ENCODE results near the gene STXBP5.

Gene STXBP5

DNA sequence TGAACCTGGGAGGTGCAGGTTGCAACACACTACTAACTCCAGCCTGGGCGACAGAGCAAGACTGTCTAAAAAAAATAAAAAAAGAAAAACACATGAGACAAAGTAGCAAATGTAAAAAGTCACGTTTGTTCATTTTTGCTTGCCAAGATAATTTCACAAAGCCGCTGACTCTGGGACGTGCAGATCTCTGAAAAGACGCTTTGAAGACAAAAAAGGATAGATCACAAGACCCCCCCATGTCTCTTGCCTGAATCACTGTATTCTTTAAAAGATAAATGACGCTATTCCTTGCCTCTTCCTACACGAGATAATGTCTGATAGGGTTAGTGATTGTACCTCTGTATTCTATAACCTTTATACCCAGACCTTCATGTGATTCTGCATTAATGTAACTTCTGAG lies 23.3 kb upstream of the STXBP5 start:
- no peaks in the 10 kb centered on the region for H3K36me3 ChIP-seq (ENCODE audit: control insufficient read depth, low read depth, low read length)
- peaks cover 5% of the 10 kb centered on the region for H3K4me1 ChIP-seq (ENCODE audit: control insufficient read depth, low read depth, low read length)
- H3K27me3 ChIP-seq (ENCODE audit: control insufficient read depth, insufficient read depth, low read length) = no peaks in the 10 kb centered on the region
- no peak overlapping the region for H3K9ac ChIP-seq (ENCODE audit: low read length)
- H3K27ac ChIP-seq (ENCODE audit: low read length) = no peak overlapping the region
- H3K4me3 ChIP-seq (ENCODE audit: low read length) = no peak overlapping the region
- H3K9me3 ChIP-seq (ENCODE audit: control insufficient read depth, low read depth, low read length) = no peaks in the 10 kb centered on the region

DNA sequence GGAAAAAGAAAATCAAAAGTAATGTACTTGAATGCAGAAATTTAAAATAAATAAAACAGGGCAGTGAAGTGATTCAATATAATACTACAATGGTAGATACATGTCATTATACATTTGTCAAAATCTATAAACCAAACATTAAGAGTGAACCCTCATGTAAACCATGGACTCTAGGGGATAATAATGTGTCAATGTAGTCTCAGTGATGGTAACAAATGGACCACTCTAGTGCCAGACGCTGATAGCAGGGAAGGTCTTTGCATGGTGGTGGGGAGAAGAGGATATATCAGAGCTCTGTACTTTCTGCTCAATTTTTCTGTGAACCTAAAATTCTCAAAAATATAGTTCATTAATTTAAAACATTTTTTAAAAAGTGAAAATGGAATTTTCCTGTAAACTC lies 19.8 kb upstream of the STXBP5 start:
- Histone ChIP-seq H3K4me1 (ENCODE audit: control insufficient read depth, low read depth, low read length) (peaks cover 3% of the 10 kb centered on the region), H3K27ac (ENCODE audit: low read length) (no peak overlapping the region), H3K9me3 (ENCODE audit: control insufficient read depth, low read depth, low read length) (no peaks in the 10 kb centered on the region), H3K9ac (ENCODE audit: low read length) (no peak overlapping the region), H3K27me3 (ENCODE audit: control insufficient read depth, insufficient read depth, low read length) (no peaks in the 10 kb centered on the region), H3K4me3 (ENCODE audit: low read length) (no peak overlapping the region), H3K36me3 (ENCODE audit: control insufficient read depth, low read depth, low read length) (no peaks in the 10 kb centered on the region)

GRCh38 chr6:147185216-147185615 lies 19.0 kb upstream of the STXBP5 start:
- Histone ChIP-seq H3K4me1 (ENCODE audit: control insufficient read depth, low read depth, low read length) (peaks cover 3% of the 10 kb centered on the region), H3K27me3 (ENCODE audit: control insufficient read depth, insufficient read depth, low read length) (no peaks in the 10 kb centered on the region), H3K36me3 (ENCODE audit: control insufficient read depth, low read depth, low read length) (no peaks in the 10 kb centered on the region), H3K9me3 (ENCODE audit: control insufficient read depth, low read depth, low read length) (no peaks in the 10 kb centered on the region), H3K9ac (ENCODE audit: low read length) (no peak overlapping the region), H3K4me3 (ENCODE audit: low read length) (no peak overlapping the region), H3K27ac (ENCODE audit: low read length) (no peak overlapping the region)

- Histone ChIP-seq H3K36me3 (ENCODE audit: control insufficient read depth, low read depth, low read length) (no peaks in the 10 kb centered on the region), H3K27me3 (ENCODE audit: control insufficient read depth, insufficient read depth, low read length) (no peaks in the 10 kb centered on the region), H3K4me1 (ENCODE audit: control insufficient read depth, low read depth, low read length) (peaks cover 3% of the 10 kb centered on the region), H3K4me3 (ENCODE audit: low read length) (no peak overlapping the region), H3K9ac (ENCODE audit: low read length) (no peak overlapping the region), H3K9me3 (ENCODE audit: control insufficient read depth, low read depth, low read length) (no peaks in the 10 kb centered on the region), H3K27ac (ENCODE audit: low read length) (no peak overlapping the region)
Observed at GRCh38 chr6:147190556-147190955, 13.7 kb upstream of the STXBP5 start.

GRCh38 chr6:147192278-147192911 lies 11.8 kb upstream of the STXBP5 start:
- Histone ChIP-seq H3K9me3 (ENCODE audit: control insufficient read depth, low read depth, low read length) (no peaks in the 10 kb centered on the region), H3K27me3 (ENCODE audit: control insufficient read depth, insufficient read depth, low read length) (no peaks in the 10 kb centered on the region), H3K9ac (ENCODE audit: low read length) (no peak overlapping the region), H3K4me3 (ENCODE audit: low read length) (no peak overlapping the region), H3K36me3 (ENCODE audit: control insufficient read depth, low read depth, low read length) (no peaks in the 10 kb centered on the region), H3K27ac (ENCODE audit: low read length) (no peak overlapping the region), H3K4me1 (ENCODE audit: control insufficient read depth, low read depth, low read length) (no peaks in the 10 kb centered on the region)

DNA sequence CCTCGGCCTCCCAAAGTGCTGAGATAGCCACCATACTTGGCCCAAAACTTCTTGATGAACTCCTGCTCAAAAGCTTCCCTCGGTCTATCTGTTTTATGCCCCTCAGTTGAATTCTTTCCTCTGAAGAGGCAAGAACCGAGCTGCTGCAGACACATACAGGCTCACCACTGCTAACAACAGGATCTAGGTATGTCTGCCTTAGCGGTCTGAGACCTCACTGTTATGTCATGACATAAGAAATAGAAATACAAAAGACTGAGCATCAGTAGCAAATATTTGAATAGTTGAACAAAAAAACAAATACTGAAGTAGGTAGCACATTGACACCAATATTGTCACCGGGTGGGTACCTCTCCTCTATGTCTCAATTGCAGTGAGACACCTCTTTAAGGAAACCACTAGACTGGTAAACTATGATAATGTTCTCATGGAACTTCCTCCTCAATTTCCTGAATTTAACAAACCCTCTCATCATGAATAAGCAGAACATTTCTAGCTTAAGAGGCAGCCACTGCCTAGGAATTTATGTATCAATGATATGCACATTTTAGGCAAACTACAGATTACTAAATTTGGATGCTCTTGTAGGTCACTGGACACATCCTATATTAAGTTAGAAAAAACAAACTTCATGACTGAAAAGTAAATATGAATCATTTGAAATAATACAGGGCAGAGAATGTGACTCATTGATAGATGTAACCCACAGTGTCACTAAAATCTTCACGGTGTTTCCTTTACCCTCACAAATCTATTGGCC lies 9.4 kb upstream of the STXBP5 start:
- Histone ChIP-seq H3K27ac (ENCODE audit: low read length) (no peak overlapping the region), H3K4me1 (ENCODE audit: control insufficient read depth, low read depth, low read length) (no peaks in the 10 kb centered on the region), H3K27me3 (ENCODE audit: control insufficient read depth, insufficient read depth, low read length) (no peaks in the 10 kb centered on the region), H3K4me3 (ENCODE audit: low read length) (no peak overlapping the region), H3K9ac (ENCODE audit: low read length) (no peak overlapping the region), H3K9me3 (ENCODE audit: control insufficient read depth, low read depth, low read length) (no peaks in the 10 kb centered on the region), H3K36me3 (ENCODE audit: control insufficient read depth, low read depth, low read length) (no peaks in the 10 kb centered on the region)

DNA sequence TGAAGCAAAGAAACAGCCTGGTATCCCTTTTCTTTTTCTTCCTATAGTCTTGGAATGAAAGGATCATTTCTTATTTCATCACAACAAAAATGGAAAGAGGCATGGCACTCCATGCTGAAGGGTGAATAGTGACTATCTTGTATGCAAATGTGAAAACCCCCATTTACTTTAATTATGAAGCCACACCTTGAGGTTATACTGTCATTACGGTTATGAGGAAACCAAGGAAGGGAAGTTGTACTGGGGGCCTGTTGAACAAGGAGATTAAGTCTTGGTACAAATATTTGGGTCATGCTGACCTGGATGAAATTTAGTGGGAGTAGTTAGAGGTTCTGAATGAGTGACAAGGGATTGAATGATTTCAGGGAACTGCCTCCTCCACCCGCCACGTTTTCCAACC lies 8.7 kb upstream of the STXBP5 start:
- no peak overlapping the region for H3K4me3 ChIP-seq (ENCODE audit: low read length)
- H3K9ac ChIP-seq (ENCODE audit: low read length) = no peak overlapping the region
- H3K4me1 ChIP-seq (ENCODE audit: control insufficient read depth, low read depth, low read length) = no peaks in the 10 kb centered on the region
- H3K27ac ChIP-seq (ENCODE audit: low read length) = no peak overlapping the region
- H3K27me3 ChIP-seq (ENCODE audit: control insufficient read depth, insufficient read depth, low read length) = no peaks in the 10 kb centered on the region
- no peaks in the 10 kb centered on the region for H3K9me3 ChIP-seq (ENCODE audit: control insufficient read depth, low read depth, low read length)
- no peaks in the 10 kb centered on the region for H3K36me3 ChIP-seq (ENCODE audit: control insufficient read depth, low read depth, low read length)

DNA sequence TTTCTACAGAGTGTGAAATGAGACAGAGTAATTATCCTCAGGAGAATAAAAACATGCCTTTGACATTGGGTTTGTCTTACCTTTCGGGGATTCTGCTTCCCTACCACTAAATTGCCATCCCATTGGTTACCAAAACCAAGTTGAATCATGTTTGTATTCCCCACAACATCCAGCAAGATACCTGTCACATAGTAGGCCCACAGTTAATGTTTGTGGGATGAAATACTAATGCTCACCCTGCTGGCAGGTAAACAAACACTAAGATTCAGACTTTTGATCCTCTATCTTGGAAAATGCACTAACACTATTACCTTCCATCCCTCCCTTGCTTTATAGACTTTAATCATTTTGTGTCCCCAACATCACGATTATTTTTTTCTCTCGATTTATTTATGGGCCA lies 8.2 kb upstream of the STXBP5 start:
- no peak overlapping the region for H3K4me3 ChIP-seq (ENCODE audit: low read length)
- H3K9me3 ChIP-seq (ENCODE audit: control insufficient read depth, low read depth, low read length) = no peaks in the 10 kb centered on the region
- H3K36me3 ChIP-seq (ENCODE audit: control insufficient read depth, low read depth, low read length) = no peaks in the 10 kb centered on the region
- no peaks in the 10 kb centered on the region for H3K27me3 ChIP-seq (ENCODE audit: control insufficient read depth, insufficient read depth, low read length)
- H3K9ac ChIP-seq (ENCODE audit: low read length) = no peak overlapping the region
- H3K4me1 ChIP-seq (ENCODE audit: control insufficient read depth, low read depth, low read length) = no peaks in the 10 kb centered on the region
- H3K27ac ChIP-seq (ENCODE audit: low read length) = no peak overlapping the region

GRCh38 chr6:147200711-147201110 lies 3.5 kb upstream of the STXBP5 start:
- Histone ChIP-seq H3K4me1 (ENCODE audit: control insufficient read depth, low read depth, low read length) (peaks cover 5% of the 10 kb centered on the region), H3K4me3 (ENCODE audit: low read length) (no peak overlapping the region), H3K9me3 (ENCODE audit: control insufficient read depth, low read depth, low read length) (no peaks in the 10 kb centered on the region), H3K36me3 (ENCODE audit: control insufficient read depth, low read depth, low read length) (no peaks in the 10 kb centered on the region), H3K27ac (ENCODE audit: low read length) (no peak overlapping the region), H3K27me3 (ENCODE audit: control insufficient read depth, insufficient read depth, low read length) (peaks cover 13% of the 10 kb centered on the region), H3K9ac (ENCODE audit: low read length) (no peak overlapping the region)

GRCh38 chr6:147201885-147202515 lies 2.2 kb upstream of the STXBP5 start:
- H3K4me3 ChIP-seq (ENCODE audit: low read length) = peak overlapping the region; percentile 89
- H3K36me3 ChIP-seq (ENCODE audit: control insufficient read depth, low read depth, low read length) = no peaks in the 10 kb centered on the region
- H3K9me3 ChIP-seq (ENCODE audit: control insufficient read depth, low read depth, low read length) = no peaks in the 10 kb centered on the region
- H3K9ac ChIP-seq (ENCODE audit: low read length) = no peak overlapping the region
- peaks cover 11% of the 10 kb centered on the region for H3K4me1 ChIP-seq (ENCODE audit: control insufficient read depth, low read depth, low read length)
- H3K27me3 ChIP-seq (ENCODE audit: control insufficient read depth, insufficient read depth, low read length) = peaks cover 14% of the 10 kb centered on the region
- no peak overlapping the region for H3K27ac ChIP-seq (ENCODE audit: low read length)

DNA sequence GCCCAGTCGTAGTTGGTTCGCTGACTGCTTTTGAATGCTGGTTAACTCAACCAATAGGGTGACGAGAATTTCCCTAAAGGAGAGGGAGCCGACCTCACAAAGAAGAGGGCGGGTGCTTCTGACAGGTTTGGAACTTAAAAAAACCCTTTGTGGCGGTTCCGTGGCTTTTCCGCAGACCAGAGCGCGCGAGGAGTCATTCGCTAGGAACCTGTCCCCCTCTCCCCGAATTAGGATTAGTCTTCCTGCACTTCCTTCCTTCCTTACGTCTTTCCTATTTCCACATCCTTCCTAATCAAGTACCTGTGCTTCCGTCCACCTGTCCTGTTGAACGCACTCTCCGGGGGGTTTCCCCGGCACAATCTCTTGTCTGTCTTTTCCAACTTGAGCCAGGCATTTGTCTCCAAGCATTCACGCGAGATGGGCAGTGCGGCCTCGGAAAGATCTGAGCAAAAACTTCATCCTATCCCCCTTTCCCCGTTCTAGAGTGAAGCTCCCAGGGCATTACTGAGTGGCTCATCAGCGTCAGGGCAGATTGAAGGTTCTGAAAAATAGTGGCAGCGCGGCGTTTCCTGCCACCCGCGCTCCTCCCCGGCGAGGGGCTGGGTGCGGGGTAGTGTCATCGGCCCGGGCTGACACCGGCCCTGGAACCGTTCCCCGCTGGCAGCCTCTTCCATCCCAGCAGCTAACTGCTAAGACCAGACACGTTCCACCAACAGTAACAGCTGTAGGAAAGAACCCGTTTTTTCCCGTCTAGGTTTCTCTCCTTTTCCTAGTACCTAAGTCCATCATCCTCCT lies 1.5 kb upstream of the STXBP5 start:
- Histone ChIP-seq H3K27ac (ENCODE audit: low read length) (no peak overlapping the region), H3K36me3 (ENCODE audit: control insufficient read depth, low read depth, low read length) (no peaks in the 10 kb centered on the region), H3K4me1 (ENCODE audit: control insufficient read depth, low read depth, low read length) (peaks cover 11% of the 10 kb centered on the region), H3K9me3 (ENCODE audit: control insufficient read depth, low read depth, low read length) (no peaks in the 10 kb centered on the region), H3K4me3 (ENCODE audit: low read length) (peak overlapping the region; percentile 89), H3K9ac (ENCODE audit: low read length) (peak overlapping the region; percentile 62), H3K27me3 (ENCODE audit: control insufficient read depth, insufficient read depth, low read length) (peaks cover 14% of the 10 kb centered on the region)
